Stimulated activated CD8-positive, alpha-beta memory T cell treated with anti-CD3 and anti-CD28 coated beads, Interleukin-7, amount 100 ng/mL, for 1 hour (primary cell): ENCODE results near the gene CDPF1.

Source experiments
- DNase-seq, 2 donors: peaks; one replicate each; pipeline ENCODE4 v3.0.0-alpha.2; 2020; ENCODE audit warnings: low read depth in 2 of 2

Gene CDPF1, protein sequence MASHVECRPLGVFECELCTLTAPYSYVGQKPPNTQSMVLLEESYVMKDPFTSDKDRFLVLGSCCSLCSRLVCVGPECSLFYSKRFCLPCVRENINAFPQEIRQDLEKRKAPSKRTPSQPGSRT

DNA sequence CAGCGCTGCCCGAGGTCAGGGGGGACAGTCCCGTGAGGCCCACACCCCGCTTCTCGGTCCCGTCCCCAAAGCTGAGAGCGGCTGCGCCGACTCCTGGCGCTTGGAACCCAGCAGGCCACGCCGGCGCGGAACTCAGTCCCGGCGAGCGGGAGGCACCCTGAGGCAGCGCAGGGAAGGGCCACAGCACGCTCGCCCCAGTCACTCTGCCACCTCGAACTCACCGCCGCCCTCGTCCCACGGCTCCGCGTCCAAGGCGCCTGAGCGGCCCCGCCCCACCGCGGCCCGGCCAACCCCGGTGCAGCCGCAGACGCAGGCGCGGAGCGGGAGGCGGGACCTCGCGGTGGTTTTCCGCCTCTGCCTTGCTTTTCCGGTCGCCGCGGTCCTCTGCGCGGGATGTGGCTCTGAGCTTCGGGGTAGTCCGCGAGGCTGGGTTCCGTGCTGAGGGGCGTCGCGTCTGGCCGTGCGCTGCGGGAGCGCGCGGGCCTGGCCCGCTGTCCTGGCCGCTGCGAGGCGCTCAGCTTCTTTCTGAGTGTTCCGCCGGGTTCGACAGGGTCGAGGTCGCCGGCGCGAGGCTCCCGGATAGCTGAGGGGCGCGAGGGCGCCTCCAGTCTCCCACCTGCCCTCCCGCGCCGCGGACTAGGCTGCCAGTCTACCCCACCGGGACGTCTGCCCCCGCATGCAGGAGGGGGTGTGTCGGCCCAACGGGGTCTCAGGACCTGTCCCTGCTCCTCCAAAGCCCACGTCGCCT, at the start of gene CDPF1:
CDPF1 (minus strand) TSS at position 259 of the 748 bp plus-strand sequence. CDS start 2,009 bp downstream, outside the sequence.
- DNase-seq: peak; percentile 84 to 89

DNA sequence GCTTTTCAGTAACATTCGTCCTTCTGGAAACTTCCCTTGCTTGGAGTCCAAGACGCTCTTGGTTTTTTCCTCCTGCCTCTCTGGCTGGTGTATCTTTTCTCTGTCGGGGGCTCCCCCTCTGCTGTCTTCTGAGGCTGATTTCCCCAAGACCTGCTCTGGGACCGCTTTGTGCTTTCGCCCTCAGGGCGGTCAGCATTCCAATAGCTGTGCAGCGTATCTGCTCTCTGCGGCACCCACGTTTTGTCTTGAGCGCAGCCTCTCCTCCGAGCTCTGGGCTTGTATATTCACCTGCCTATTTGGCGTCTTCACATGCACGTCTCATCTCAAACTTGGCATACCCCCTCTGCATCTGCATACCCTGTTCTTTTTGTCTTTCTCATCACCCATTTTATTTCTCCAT, 49.0 kb upstream of the CDPF1 start:
- DNase-seq: no peak

DNA sequence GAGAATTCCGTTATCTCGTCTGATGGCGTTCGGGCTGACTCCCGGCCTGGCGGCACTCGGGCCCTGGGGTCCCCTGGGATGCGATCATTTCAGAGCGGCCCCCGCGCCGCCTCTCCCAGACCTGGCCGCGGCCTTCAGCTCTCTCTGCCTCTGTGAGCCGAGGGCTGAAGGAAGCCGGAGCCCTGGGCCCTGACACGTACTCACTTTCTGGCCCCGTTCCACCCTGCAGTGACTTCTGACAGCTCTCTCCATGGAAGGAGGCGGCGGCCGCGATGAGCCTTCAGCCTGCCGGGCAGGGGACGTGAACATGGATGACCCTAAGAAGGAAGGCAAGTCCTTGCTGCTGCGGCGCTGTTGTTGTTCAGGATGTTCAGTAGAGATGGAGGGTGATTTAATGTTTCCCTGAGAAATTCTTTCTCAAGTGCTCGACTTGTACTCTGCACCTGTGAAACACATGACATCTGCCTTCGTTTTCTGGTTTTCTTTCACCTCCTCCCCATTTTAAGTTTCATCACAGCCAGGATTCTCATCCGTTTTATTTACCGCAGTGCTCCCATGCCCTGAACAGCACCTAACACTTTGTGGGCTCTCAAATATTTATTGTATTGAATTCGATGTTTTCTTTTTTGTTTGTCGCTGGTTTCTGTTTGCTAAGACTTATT, 47.2 kb upstream of the CDPF1 start:
- DNase-seq: no peak

DNA sequence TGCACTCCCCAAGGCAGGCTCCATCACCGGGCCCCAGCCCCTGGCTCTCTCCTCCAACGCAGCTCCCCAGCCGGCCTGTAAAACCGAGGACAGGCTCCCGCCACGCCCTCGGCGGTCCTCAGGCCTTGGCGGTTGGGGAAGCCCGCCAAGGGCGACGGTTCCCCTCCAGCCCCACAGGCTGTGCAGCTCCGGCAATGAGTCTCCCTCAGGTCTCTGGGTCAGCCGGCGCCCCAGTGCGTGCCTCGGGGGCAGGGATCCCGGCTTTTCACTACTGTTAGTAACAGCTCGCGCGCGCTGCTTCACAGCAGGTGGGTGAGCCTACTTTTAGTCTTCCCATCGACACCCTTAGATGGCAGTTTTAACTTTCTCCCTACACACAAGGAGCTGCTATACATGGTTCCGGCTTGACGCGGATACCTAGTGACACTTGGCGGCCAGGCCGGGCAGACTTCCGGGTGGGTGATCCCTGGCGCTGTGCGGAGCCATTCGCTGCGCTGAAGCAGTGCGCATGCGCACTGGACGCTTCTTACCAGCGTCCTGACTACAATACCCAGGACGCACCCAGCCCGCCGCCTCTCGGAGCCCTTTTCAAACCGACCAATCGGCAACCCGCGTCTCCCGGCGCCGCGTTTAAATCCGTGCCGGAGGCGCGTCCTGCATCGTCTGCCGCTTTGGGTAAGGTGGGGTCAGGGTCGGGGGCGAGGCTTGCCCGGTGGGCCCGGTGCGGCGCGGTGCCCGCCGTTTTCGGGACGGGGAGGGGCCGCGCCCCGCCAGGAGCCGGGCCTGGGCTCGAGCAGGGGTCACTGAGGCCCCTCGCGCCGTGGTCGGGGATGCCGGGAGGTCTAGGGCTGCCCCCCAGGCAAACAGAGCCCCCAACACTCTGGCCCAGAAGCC, 46.4 kb upstream of the CDPF1 start, which contains the start of gene GTSE1:
GTSE1 (plus strand) TSS at position 614 of the 894 bp plus-strand sequence. CDS start 531 bp downstream, outside the sequence.
- DNase-seq: peak; percentile 92 to 93

DNA sequence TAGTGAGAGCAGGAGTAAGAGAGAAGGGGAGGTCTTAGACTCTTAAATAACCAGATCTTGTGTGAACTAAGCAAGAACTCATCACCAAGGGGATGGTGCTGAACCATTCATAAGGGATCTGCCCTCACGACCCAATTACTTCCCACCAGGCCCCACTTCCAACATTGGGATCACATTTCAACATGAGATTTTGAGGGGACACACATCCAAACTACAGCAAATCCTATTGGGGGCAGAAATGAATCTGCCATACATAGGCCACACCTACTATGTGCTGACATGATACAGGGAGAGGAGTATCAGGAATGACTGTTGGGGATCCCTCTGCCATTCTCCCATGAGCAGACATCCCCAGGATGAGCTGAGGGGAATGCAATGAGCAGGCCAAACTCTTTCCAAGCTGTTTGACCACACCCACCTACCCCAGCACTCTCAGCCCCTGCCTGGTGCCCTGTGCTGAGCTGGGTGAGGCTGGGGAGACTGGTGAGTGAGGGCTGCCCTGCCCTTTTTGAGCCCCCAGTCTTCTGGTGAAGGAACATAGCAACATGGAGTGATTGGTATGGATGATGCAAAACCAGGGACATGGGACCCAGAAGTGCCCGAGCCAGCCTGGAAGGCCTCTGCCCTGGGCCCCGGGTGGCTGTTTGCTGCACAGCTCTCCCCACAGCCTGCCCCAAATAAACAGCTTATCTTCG, 45.3 kb upstream of the CDPF1 start:
- DNase-seq: no peak

DNA sequence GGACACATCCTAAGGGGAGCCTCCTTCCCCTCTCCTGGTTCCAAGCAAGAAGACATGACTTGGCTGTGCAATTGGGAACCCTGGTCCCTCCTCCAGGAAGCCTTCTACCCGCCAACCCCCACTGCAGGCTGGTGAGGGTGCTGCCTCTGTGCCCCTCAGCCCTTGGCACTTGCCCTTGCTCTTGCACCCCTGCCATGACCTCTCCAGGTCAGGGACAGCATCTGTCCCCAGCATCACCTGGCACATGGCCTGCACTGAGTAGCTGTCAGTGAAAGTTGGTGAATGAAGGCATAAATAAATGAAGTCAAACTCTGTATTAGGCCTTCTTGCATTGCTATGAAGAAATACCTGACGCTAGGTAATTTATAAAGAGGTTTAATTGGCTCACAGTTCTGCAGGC, 44.7 kb upstream of the CDPF1 start:
- no peak for DNase-seq

DNA sequence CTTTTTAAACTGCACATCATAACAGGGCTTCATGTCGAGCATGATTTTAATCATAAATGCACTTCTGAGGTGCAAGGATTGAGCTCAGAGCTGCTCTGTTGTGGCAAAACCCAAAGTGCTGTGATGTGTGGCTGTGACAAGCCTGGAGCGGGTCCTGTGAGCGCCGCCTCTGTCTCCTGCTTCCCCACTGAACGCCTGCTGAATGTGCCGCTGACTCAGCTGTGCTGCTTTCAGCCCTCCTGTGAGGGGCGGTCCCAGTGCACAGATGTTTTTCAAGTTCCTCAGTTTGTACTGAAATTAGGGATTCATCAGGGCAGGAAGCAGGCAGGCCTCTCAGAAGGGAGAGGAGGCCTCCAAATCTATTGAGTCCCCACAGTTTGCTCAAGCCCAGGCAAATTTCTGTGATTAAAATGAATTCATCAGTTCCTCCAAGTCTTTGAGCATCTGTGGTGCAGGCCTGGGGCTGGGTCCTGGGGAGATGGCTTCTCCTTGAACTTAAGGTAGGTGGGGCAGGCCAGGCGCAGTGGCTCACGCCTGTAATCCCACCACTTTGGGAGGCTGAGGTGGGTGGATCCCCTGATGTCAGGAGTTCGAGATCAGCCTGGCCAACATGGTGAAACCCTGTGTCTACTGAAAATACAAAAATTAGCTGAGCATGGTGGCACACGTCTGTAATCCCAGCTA, 43.6 kb upstream of the CDPF1 start:
- no peak for DNase-seq

DNA sequence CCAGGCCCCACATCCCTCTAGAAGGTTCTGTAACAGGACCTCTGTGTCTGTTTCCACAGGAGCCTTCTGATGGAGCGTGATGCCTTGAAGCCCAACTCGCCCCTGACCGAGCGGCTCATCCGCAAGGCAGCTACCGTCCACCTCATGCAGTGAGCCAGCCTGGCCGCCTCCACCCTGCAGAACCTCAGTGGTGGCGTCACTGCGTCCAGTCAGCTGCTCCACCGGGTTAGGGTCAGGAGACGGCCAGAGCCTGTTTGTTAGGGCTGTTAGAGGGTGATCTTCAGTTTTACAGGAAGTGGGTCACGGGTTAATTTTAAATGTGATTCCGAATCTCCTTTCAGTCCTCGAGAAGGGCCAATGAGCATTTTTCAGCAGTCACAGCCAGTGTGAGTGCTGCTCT, 42.6 kb upstream of the CDPF1 start:
- no peak for DNase-seq

DNA sequence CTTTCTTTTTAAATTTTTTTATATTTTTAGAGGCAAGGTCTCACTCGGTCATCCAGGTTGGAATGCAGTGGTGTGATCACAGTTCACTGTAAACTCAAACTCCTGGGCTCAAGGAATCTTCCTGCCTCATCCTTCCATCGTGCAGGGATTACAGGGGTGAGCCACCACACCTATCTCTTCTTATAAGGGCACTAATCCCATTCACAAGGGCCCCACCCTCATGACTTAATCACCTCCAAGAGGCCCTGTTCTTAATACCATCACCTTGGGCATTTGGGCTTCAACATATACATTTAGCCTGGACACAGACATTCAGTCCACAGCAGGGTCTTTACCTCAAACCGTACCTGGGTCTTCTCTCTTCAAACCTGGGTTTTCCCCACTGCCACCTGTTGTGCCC, 42.1 kb upstream of the CDPF1 start:
- no peak for DNase-seq

DNA sequence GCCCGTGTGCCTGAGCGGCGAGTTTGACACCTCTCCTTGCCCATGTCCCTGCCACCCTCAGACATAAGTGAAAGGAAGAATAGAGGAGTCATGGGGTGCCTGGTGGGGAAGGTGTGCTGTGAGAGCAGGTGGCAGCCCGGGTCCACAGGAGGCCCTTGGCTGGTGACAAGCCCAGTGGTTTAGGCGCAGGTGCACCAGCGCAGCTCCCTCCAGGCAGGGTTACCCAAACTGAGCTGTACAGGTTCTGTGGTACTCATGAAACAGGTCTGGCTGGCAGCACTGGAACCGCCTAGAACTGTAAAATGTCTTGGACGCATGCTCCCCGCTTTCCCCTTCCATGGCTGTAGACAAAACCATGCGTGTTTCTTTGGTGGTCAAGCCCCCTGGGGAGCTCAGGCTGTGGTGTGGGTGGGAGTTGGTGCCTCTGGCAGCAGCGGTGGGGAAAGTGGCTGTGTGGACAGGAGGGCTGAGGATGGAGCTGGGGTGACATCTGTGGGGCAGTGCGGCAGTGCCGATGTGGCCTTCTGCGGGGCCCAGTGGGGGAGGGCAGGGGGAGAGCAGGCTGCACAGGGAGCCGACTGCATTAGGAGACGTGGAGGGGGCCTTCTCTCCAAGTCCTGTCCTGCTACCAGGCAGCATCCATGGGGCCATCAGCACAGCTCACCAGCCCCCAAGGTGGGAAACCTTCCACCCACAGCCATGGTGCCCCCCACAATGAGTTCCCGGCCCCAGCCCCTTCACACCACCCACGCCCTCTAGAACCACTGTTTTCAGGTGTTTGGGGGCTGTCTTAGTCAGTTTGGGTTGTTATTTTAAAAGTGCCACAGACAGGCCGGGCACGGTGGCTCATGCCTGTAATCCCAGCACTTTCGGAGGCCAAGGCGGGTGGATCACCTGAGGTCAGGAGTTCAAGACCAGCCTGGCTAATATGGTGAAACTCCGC, 41.0 kb upstream of the CDPF1 start:
- no peak for DNase-seq

DNA sequence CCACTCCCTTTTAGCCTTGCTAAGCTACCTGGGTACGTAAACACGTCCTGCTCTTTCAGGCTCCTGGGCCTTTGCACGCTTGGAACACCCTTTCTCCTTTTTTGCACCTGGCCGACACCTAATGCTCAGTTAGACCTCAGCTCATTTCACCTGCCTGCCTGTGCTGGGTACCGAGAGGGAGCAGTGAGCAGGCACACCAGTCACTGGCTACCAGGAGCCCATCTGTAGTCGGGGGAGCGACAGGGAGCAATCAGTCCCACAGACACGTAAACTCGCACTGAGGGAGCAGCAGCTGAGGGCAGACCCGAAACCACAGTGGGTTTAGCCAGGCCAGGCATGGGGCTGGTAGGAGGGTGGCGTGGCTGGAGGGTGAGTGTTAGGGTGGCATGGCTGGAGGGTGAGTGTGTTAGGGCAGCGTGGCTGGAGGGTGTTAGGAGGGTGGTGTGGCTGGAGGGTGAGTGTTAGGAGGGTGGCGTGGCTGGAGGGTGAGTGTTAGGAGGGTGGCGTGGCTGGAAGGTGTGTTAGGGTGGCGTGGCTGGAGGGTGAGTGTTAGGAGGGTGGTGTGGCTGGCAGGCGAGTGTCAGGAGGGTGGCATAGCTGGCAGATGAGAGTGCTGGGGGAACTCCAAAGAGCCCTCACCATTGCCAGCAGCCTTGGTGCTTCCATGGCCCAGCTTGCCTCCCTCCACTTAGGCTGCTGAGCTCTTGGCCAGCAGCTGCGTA, 40.2 kb upstream of the CDPF1 start:
- no peak for DNase-seq

DNA sequence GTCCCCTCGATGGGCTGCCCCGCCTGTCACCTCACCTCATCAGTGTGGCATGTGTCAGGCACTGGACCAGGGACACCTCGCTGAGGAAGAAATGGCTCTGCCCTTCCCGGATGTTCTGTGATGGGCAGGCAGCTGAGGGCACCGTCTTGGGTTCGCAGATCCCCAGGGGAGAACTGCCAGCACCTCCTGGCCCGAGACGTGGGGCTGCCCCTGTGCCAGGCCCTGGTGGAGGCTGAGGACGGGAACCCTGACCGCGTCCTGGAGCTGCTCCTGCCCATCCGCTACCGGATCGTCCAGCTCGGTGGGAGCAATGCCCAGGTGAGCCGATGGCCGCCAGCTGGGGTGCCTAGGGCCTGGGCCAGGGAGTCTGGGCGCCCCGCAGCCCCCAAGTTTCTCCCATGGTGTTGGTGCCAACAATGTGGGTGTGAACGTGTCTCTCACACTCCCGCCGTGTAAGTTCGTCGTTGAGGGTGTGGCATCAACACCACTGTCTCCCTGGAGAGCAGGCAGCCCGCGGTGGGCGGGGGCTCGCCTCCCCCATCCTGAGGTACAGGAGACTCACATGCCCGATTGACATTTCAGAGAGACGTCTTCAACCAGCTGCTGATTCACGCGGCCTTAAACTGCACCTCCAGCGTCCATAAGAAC, 39.3 kb upstream of the CDPF1 start:
- DNase-seq: no peak

DNA sequence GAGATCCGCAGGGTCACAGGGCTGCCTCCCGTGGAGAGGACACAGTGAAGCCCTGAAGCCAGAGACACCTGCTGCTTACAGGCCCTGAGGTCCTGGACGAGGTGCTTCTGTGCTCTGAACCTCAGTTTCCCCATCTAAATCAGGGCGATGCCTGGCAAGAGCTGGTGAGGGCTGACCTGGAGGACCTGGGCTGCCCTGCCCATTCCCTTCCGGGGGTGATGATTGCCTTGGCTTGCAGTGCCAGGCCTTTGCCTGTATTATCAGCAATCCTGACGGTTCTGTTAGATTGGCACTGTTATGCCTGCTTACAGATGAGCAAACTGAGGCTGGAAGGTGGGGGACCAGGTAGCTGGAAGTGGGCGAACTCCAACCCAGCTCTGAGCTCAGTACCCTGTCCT, 38.8 kb upstream of the CDPF1 start:
- DNase-seq: no peak

DNA sequence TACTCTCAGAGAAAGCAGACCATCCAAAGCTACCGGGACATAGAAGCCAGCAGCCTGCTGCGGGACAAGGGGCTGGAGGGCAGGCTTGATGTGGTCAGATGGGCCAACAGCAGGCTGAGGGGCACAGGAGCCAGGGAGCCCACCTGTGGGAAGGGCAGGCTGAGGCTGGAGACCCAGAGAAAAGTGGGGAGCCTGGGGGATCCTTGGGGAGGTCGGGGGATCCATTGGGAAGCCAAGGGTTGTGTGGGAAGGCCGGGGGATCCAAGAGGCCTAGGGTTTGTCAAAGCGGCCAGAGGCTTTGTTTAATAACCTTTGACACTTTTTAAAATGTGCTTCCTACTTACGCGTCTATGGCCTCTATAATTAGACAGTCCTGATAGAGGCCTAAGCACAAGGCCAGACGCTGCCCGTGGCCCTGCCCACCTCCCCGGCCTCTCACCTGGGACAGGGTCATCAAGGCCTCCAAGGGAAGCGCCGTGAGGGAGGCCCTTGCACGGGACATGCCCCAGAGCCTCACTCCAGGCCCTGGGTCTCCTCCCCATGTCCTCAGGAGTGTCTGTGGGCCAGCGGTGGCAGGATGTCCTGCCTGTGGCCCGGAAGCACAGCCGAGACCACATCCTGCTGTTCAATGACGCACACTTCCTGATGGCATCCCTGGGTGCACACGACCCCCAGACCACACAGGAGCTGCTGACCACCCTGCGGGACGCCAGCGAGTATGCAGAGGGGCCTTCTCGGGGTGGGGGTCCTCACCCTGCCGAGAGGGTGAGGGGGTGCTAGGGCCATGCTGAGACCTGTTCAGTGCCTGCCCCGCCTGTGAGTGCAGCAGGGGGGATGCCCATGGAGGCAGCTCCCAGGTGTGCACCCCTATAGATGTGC, 38.0 kb upstream of the CDPF1 start:
- DNase-seq: no peak

DNA sequence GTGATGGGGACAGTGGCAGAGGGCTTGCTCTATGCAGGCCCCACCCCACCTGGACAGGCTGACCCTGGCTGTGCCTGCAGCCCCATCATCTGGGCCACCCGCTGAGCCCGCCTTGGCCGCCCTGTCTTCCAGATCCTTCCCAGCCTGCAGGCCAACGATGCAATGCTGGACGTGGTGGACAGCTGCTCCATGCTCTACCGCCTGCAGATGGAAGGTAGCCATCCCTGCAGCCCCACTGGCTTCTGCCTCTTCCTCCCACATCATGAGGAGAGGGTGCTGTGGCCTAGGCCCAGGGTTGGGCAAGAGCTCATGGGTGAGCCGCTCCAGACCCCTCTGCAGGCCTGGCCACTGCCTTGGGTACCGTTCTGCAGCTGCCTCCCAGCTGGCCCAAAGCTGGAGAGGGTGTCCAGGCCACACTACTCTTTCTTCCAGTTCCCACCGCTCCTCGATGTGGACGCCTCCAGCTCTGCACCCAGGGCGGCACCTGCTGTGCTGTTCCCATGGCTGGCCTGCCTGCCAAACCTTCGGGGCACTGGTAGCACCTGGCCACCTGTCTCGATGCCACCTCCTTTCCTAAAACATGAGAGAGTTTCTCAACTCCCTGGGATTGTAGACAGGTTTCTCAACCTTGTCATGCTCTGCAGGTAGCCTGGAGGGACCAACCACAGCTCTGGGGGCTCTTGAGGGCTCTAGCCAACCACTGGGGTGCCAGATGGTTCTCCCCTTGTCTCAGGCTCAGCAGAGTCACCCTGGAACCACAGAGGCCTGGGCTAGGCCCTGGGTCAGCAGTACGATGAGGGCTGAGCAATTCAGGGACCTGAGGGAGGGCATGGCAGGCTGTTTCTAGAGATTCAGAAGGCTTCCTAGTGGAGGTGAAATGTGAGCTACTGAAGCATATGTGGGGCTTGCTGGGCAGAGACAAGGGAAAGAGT, 37.1 kb upstream of the CDPF1 start:
- no peak for DNase-seq

DNA sequence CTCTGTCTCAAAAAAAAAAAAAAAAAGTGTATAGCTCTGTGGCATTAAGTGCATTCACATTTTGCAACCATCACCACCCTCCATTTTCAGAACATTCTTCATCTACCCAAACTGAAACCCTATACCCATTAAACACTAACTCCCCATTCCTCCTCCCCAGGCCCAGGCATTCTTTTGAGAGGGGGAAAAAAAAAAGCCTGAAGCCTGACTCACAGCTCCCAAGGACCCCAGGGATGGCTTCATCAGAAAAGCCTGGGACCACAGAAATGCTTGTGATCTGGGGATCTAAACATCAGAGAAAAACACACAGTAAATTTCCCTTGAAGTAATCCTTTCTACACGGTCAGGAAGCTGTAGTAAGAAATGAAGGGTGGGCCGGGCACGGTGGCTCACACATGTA, 35.9 kb upstream of the CDPF1 start:
- DNase-seq: no peak
